ENCODE data around the gene CRNN.

CRNN gene

GRCh38 chr1:152413909-152414308 lies at the start of gene CRNN:
CRNN (minus strand) TSS chr1:152414263; CDS start chr1:152412233, 2,030 bp downstream.
- DNase-seq (ENCODE audit: low read depth in 2 of 2), result no peak

- no peak for DNase-seq (ENCODE audit: low read depth in 2 of 2)
Measured at GRCh38 chr1:152462636-152463035, 48.6 kb upstream of the CRNN start.

GRCh38 chr1:152461544-152461943 lies 47.5 kb upstream of the CRNN start:
- DNase-seq (ENCODE audit: low read depth in 2 of 2), result peak; percentile 18 to 38

GRCh38 chr1:152460529-152460899 lies 46.5 kb upstream of the CRNN start:
- DNase-seq (ENCODE audit: low read depth in 2 of 2), result no peak

GRCh38 chr1:152459596-152460528 lies 45.8 kb upstream of the CRNN start:
- DNase-seq (ENCODE audit: low read depth in 2 of 2), result peak; percentile 38 to 62

- peak; percentile 59 to 63 for DNase-seq (ENCODE audit: low read depth in 2 of 2)
Measured at GRCh38 chr1:152458384-152459185, 44.5 kb upstream of the CRNN start.

- no peak for DNase-seq (ENCODE audit: low read depth in 2 of 2)
Measured at GRCh38 chr1:152457561-152457960, 43.5 kb upstream of the CRNN start.

- DNase-seq (ENCODE audit: low read depth in 2 of 2), result no peak
Measured at GRCh38 chr1:152457071-152457470, 43.0 kb upstream of the CRNN start.

- DNase-seq (ENCODE audit: low read depth in 2 of 2), result no peak
Measured at GRCh38 chr1:152451254-152451653, 37.2 kb upstream of the CRNN start.

- no peak for DNase-seq (ENCODE audit: low read depth in 2 of 2)
Measured at GRCh38 chr1:152449661-152450060, 35.6 kb upstream of the CRNN start.

GRCh38 chr1:152448496-152448895 lies 34.4 kb upstream of the CRNN start:
- DNase-seq (ENCODE audit: low read depth in 2 of 2), result no peak

- DNase-seq (ENCODE audit: low read depth in 2 of 2), result no peak
Measured at GRCh38 chr1:152448095-152448494, 34.0 kb upstream of the CRNN start.

GRCh38 chr1:152447484-152447883 lies 33.4 kb upstream of the CRNN start:
- no peak for DNase-seq (ENCODE audit: low read depth in 2 of 2)

- no peak for DNase-seq (ENCODE audit: low read depth in 2 of 2)
Measured at GRCh38 chr1:152444045-152444444, 30.0 kb upstream of the CRNN start.

GRCh38 chr1:152442765-152443164 lies 28.7 kb upstream of the CRNN start:
- DNase-seq (ENCODE audit: low read depth in 2 of 2), result no peak

- DNase-seq (ENCODE audit: low read depth in 2 of 2), result no peak
Measured at GRCh38 chr1:152442301-152442700, 28.2 kb upstream of the CRNN start.

- DNase-seq (ENCODE audit: low read depth in 2 of 2), result no peak
Measured at GRCh38 chr1:152441756-152442155, 27.7 kb upstream of the CRNN start.

GRCh38 chr1:152440635-152441471 lies 26.8 kb upstream of the CRNN start:
- DNase-seq (ENCODE audit: low read depth in 2 of 2), result peak; percentile 32 to 45

- no peak for DNase-seq (ENCODE audit: low read depth in 2 of 2)
Measured at GRCh38 chr1:152436593-152437496, 22.8 kb upstream of the CRNN start.

GRCh38 chr1:152427458-152427857 lies 13.4 kb upstream of the CRNN start:
- no peak for DNase-seq (ENCODE audit: low read depth in 2 of 2)

- DNase-seq (ENCODE audit: low read depth in 2 of 2), result no peak
Measured at GRCh38 chr1:152426731-152427130, 12.7 kb upstream of the CRNN start.
